Neural progenitor cell (in vitro differentiated cells): Measurements from ENCODE around the gene CACNA1B.

Experiments used
- EZH2 ChIP-seq: fragments of 200-600 bp; sonication (generic); IDR thresholded peaks from 2 replicates; pipeline ENCODE4 v1.6.1; 2017; ENCODE audit warnings: antibody characterized with exemption, mild to moderate bottlenecking, moderate library complexity
- EZH2phosphoT487 ChIP-seq: fragments of 200-600 bp; sonication (generic); IDR thresholded peaks from 2 replicates; pipeline ENCODE4 v1.6.1; 2017; ENCODE audit warnings: antibody characterized with exemption
- TF ChIP-seq, protein P1 (sequence below): fragments of 200-600 bp; sonication (generic); IDR thresholded peaks from 2 replicates; pipeline ENCODE4 v1.5.1; 2017; ENCODE audit warnings: antibody characterized with exemption, mild to moderate bottlenecking

DNA sequence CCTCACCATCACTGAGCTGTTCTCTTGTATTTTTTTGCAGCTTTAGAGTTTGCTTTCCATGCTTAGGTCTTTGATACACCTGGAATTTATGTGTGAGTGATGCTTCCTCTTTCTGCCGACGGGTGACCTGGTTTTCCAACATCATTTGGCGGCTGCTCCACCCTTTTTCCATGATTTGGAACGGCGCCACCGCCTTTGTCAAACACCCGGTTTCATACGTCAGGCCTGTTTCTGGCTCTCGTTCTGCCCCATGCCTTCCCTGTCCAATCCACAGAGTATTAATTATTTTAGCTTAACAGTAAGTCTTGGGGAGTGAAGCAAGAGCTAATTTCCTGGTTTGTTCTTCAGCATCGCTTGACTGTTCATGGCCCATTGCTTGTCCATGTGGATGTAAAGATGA, 30.2 kb downstream of the CACNA1B start:
- TF ChIP-seq, protein P1, sequence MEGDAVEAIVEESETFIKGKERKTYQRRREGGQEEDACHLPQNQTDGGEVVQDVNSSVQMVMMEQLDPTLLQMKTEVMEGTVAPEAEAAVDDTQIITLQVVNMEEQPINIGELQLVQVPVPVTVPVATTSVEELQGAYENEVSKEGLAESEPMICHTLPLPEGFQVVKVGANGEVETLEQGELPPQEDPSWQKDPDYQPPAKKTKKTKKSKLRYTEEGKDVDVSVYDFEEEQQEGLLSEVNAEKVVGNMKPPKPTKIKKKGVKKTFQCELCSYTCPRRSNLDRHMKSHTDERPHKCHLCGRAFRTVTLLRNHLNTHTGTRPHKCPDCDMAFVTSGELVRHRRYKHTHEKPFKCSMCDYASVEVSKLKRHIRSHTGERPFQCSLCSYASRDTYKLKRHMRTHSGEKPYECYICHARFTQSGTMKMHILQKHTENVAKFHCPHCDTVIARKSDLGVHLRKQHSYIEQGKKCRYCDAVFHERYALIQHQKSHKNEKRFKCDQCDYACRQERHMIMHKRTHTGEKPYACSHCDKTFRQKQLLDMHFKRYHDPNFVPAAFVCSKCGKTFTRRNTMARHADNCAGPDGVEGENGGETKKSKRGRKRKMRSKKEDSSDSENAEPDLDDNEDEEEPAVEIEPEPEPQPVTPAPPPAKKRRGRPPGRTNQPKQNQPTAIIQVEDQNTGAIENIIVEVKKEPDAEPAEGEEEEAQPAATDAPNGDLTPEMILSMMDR = no peak
- TF ChIP-seq EZH2 = no peak
- TF ChIP-seq EZH2phosphoT487 = no peak
